ENCODE measurements around the gene MVB12B. TPM values are rescaled to one million over a fixed set of nuclear protein-coding genes. Genes with fewer than 3 reads are reported as not detected.

The MVB12B gene
- total and polyA plus RNA-seq, 2 of the 13 experiments (the other 11 are each of a cell fraction or from before 2014, with no cell fraction given) = 12.1 to 30.1 TPM

DNA sequence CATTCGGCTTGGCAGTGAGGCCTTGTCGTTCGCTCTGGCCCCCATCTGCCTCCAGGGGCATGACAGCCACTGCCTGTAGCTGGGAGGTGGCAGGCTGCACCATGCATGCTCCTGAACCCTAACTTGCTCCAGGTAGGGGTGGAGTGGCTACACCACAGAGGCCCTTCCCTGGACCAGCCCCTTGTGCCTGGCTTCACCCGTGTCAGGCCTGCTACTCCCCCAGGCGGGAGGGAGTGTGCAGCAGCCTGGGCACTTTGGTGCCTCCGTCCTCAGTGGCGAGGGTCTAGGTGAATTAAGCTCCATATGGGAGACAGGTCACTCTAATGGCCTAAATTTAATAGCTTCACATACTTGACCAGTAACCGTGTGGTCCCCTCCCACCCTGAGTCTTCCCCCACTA, 227.7 kb downstream of the MVB12B start:
- no peaks in the 10 kb centered on the region for H3K36me3 ChIP-seq (replicated peaks in 1 of 2; ENCODE audit: control insufficient read depth in 1 of 2, insufficient read depth in 2 of 2, low read length in 2 of 2)
- no peak overlapping the region for H2AFZ ChIP-seq (ENCODE audit: low read length)
- ChIA-PET POLR2A (no interaction called here), CTCF (ENCODE audit: low intra/inter-chr PET ratio, low total read pairs) (no interaction called here)
- no peaks in the 10 kb centered on the region for H3K27me3 ChIP-seq (ENCODE audit: control insufficient read depth in 1 of 2, insufficient read depth in 2 of 2, low read length in 2 of 2)
- TF ChIP-seq KMT2B (CRISPR knock-in tag; IDR thresholded peaks at IDR 0.05) (no peak), ZNF224 (CRISPR knock-in tag; IDR thresholded peaks at IDR 0.05) (no peak), ATRX (CRISPR knock-in tag; IDR thresholded peaks at IDR 0.05; ENCODE audit: borderline replicate concordance) (no peak), SRY (CRISPR knock-in tag; IDR thresholded peaks at IDR 0.05) (no peak), PAF1 (CRISPR knock-in tag; IDR thresholded peaks at IDR 0.05) (no peak), SMARCE1 (IDR thresholded peaks at IDR 0.05; ENCODE audit: borderline replicate concordance) (no peak), SALL2 (CRISPR knock-in tag; IDR thresholded peaks at IDR 0.05) (no peak)
- TF ChIP-seq, protein P1, sequence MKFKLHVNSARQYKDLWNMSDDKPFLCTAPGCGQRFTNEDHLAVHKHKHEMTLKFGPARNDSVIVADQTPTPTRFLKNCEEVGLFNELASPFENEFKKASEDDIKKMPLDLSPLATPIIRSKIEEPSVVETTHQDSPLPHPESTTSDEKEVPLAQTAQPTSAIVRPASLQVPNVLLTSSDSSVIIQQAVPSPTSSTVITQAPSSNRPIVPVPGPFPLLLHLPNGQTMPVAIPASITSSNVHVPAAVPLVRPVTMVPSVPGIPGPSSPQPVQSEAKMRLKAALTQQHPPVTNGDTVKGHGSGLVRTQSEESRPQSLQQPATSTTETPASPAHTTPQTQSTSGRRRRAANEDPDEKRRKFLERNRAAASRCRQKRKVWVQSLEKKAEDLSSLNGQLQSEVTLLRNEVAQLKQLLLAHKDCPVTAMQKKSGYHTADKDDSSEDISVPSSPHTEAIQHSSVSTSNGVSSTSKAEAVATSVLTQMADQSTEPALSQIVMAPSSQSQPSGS (CRISPR knock-in tag; IDR thresholded peaks at IDR 0.05) = no peak
- TF ChIP-seq, protein P2, sequence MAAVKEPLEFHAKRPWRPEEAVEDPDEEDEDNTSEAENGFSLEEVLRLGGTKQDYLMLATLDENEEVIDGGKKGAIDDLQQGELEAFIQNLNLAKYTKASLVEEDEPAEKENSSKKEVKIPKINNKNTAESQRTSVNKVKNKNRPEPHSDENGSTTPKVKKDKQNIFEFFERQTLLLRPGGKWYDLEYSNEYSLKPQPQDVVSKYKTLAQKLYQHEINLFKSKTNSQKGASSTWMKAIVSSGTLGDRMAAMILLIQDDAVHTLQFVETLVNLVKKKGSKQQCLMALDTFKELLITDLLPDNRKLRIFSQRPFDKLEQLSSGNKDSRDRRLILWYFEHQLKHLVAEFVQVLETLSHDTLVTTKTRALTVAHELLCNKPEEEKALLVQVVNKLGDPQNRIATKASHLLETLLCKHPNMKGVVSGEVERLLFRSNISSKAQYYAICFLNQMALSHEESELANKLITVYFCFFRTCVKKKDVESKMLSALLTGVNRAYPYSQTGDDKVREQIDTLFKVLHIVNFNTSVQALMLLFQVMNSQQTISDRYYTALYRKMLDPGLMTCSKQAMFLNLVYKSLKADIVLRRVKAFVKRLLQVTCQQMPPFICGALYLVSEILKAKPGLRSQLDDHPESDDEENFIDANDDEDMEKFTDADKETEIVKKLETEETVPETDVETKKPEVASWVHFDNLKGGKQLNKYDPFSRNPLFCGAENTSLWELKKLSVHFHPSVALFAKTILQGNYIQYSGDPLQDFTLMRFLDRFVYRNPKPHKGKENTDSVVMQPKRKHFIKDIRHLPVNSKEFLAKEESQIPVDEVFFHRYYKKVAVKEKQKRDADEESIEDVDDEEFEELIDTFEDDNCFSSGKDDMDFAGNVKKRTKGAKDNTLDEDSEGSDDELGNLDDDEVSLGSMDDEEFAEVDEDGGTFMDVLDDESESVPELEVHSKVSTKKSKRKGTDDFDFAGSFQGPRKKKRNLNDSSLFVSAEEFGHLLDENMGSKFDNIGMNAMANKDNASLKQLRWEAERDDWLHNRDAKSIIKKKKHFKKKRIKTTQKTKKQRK (IDR thresholded peaks at IDR 0.05; ENCODE audit: low read length) = no peak
- intact Hi-C loops (cut with micrococcal nuclease; ENCODE audit: unreplicated experiment) (no loop called here), in situ Hi-C loops (cut with HindIII; ENCODE audit: extremely low pct_ligation_motif_present, low pct_unique_long_range_greater_than_20kb) (no loop called here)
- no peaks in the 10 kb centered on the region for H4K20me1 ChIP-seq (ENCODE audit: insufficient read depth, low read length)
- 100% methylated on average over 2 of the region's 8 CpGs for WGBS (ENCODE audit: low lambda C conversion rate)
- H3K4me3 ChIP-seq (replicated peaks in 1 of 3; ENCODE audit: insufficient read depth in 1 of 3, low read depth in 2 of 3, low read length in 3 of 3) = no peak overlapping the region
- no peaks in the 10 kb centered on the region for H3K79me2 ChIP-seq (ENCODE audit: insufficient read depth, low read length)
- H3K4me1 ChIP-seq (ENCODE audit: insufficient read depth, low read length) = peaks cover 12% of the 10 kb centered on the region
- H3K4me2 ChIP-seq (ENCODE audit: low read depth, low read length) = no peak overlapping the region
- H3K9ac ChIP-seq (ENCODE audit: insufficient read depth, low read depth, low read length) = no peak overlapping the region
- no peak for DNase-seq (ENCODE audit: low spot score)
- BruUV-seq (replicated peaks) = no TSS peak
- ATAC-seq = no peak
- no peaks in the 10 kb centered on the region for H3K9me3 ChIP-seq (ENCODE audit: low read length)
- H3K27ac ChIP-seq (ENCODE audit: extremely low read length, insufficient read depth, low read length) = no peak overlapping the region
- no peak for FAIRE-seq
